Diencephalon (tissue), 1 donor: Measurements from ENCODE around the gene RAF1. TPM values are rescaled to one million over a fixed set of nuclear protein-coding genes. Genes with fewer than 3 reads are reported as not detected.

Source experiments
- small RNA-seq: library from RNA; depleted of rRNA; stranded (forward); fragments of <200 nt; gene quantifications from one replicate; pipeline ENCODE3, GENCODE V24; 2014
- total RNA-seq: library from RNA; depleted of rRNA; stranded (reverse); fragments of >200 nt; gene quantifications from one replicate; pipeline ENCODE4 v1.2.3, GENCODE V29; 2014

RAF1 gene
- total RNA-seq = 110 TPM

DNA sequence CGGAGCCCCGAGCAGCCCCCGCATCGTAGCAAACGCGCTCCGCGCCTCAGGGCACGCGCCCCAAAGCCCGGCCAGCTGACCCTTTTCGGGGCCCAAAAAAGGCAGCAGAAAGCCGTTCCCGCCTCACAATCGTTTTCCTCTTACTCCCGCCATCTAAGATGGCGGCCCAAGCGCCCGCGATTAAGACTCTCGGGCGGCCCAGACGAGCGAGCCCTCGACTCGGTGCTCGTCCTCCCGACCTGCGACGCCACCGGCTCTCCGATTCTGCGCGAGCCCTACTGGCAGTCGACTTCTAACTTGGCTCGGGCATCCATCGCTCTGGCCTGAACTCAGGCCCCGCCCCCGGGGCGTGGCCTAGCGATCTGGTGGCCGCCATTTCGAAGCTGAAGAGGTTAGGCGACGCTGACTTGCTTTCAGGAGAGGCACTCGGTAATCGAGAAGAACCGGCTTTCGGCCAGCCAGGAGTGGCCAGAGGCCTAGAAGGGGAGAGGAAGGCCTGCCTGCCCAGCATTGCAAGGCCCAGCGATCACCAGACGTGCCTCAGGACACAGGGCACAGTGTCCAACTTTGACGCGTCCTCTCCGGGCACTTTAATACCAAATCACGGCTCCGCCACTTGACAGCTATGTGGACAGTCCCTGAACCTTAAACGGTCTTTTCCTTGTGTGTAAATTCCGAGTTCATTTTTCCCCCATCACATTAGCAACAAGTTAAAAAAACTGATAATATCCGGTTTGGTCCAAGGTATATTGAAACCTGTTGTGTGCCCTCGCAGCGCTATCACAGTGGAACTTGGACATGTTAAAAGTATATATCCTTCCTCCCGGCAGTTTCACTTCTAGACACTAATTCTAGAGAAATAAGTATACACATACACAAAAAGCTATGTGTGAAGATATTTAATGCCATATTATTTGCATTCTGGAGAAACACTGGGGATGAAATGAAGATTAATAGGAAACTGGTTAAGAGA, at the start of gene RAF1:
TSS of gene RAF1 (minus strand) at position 182 of the 973 bp plus-strand sequence. CDS start 45,396 bp downstream, outside the sequence.

DNA sequence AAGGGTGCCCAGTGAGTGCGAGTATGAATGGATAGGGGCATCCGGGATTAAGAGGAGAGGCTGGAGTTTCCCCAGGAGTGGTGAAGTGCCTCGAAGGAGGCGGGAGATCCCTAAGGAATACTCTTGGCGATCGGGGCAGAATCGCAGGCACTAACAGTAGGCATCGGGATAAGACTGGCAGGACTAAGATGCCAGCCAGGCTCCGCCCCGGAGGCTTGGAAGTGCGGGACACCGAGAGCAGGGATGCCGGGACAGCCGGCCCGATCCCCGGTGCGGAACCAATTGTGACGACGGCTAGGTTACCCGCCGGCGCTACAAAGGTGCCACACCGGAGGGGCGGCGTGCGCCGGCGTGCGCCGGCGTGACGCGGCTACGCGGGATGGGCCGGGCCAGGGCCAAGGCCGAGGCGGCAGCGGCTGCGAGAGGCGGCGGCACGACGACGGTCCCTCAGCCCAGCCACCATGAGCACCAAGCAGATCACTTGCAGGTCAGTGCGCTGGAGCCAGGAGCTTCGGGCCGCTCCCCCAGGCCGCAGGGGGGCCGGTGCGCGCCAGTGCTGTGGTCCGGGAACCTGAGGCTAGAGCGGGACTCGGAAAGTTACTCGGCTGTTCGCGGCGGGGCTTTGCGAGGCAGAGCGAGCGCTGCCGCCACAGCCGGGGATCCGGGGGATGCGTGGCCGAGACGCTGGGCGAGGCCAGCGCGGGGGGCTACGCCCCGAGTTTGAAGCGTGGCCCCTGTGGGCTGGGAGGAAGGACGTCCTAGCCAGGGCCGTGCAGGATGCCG, 107.0 kb downstream of the RAF1 start, which contains the start of gene MKRN2:
TSS of gene MKRN2 (plus strand) at position 398 of the 783 bp plus-strand sequence. CDS start at position 462, 64 bp downstream.

DNA sequence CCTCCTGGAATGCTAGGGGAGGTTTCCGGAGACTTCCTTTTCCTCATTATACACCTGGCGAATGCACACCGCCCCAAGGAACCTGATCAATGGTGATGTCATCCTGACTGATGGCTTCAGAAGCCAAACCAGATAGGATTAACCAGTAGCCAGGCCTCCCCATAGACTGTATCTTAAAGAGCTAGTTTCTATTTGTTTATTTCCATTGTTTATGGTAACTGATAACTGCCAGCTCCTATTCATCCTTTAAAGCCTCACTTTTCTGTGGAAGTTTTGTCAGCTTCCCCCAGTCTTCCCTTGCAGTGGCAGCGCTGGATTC, 118.5 kb downstream of the RAF1 start, which contains the start of gene MKRN2OS:
TSS of gene MKRN2OS (minus strand) at position 27 of the 319 bp plus-strand sequence. CDS start 35 bp downstream, outside the sequence.

Small RNA genes lying within 50 kb of the gene (small RNA-seq; reads per million reads assigned to genes)
- gene CRIP1P1 (not detected), gene RF00017 (not detected)

Other genes starting within 250 kb of the RAF1 start
- gene TSEN2, start 179.6 kb downstream of the RAF1 start, total RNA-seq = 33.4 TPM
- gene MKRN2OS, start 118.6 kb downstream of the RAF1 start, total RNA-seq = 0.92 TPM
- 34.1 TPM for gene MKRN2, start 107.0 kb downstream of the RAF1 start, total RNA-seq
- not detected for gene TMEM40, start 95.1 kb upstream of the RAF1 start, total RNA-seq
- gene CAND2, start 132.6 kb upstream of the RAF1 start, total RNA-seq = 16.8 TPM
- 1,365 TPM for gene RPL32, start 177.4 kb upstream of the RAF1 start, total RNA-seq